ENCODE measurements around the gene SMAD5.

SMAD5 gene

GRCh38 chr5:136157514-136157913, 24.9 kb downstream of the SMAD5 start:
- no peak for DNase-seq

GRCh38 chr5:136159457-136159856, 26.8 kb downstream of the SMAD5 start:
- peak in 1 of 2 donors; percentile 29 for DNase-seq

GRCh38 chr5:136162008-136162407, 29.4 kb downstream of the SMAD5 start:
- DNase-seq: peak; percentile 9 to 20

GRCh38 chr5:136164226-136164625, 31.6 kb downstream of the SMAD5 start:
- DNase-seq: no peak

DNA sequence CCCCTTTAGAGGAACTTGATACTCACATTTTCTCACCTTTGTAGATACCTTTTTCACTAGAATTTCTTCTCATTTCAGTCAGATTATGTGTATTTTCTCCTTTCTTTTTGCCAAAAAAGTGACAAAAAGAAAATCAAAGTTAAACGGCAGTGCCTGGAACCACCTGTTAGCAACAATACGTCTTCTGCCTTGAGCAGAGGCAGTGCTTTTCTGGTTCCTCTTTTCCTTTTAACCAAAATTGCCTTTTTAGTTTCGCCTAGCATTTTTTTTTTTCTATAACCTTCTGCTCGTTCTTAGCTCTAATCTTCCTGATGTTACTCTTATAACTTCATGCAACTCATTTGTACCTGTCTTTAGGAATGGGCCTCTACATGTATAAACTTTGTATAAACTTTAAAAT, 34.3 kb downstream of the SMAD5 start:
- no peak for DNase-seq

GRCh38 chr5:136169218-136169617, 36.6 kb downstream of the SMAD5 start:
- no peak for DNase-seq

- peak in 1 of 2 donors; percentile 82 for DNase-seq
Observed at GRCh38 chr5:136174021-136174659, 41.5 kb downstream of the SMAD5 start.

- no peak for DNase-seq
Observed at GRCh38 chr5:136182618-136183017, 50.0 kb downstream of the SMAD5 start.

DNA sequence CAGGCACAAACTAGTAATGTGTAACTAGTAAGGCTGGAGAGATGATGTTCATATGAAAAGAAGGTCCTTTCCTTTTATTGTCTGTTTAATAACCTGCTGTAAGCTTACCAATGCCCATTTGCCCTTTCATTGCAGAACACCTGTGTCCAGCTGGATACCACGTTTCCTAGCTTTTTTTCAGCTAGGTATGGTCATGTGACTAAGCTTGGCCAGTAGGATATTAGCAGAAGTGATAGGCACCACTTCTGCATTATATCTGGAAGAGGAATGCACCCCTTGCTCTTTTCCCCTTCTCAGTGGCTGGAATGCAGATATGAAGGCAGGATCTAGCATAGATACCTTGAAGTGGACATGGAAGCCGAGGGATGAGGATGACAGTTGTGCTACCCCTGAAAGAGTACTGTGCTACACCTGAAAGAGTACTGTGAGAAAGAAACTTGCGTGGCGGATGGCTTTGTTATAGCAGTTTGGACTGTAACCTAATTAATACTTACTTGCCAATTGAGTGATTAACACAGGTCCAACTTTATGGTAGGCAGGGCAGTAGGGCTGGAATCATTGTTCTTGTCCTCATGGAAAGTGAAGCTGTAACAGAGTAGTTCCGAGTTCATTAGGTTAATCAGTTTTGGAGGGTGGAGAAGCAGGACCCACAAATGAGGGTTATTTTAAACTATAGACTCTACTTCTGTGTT, 53.5 kb downstream of the SMAD5 start:
- no peak for DNase-seq

GRCh38 chr5:136186796-136187195, 54.2 kb downstream of the SMAD5 start:
- no peak for DNase-seq

GRCh38 chr5:136188859-136189258, 56.2 kb downstream of the SMAD5 start:
- no peak for DNase-seq

GRCh38 chr5:136190091-136190720, 57.6 kb downstream of the SMAD5 start:
- no peak for DNase-seq

GRCh38 chr5:136190904-136191303, 58.3 kb downstream of the SMAD5 start:
- no peak for DNase-seq

DNA sequence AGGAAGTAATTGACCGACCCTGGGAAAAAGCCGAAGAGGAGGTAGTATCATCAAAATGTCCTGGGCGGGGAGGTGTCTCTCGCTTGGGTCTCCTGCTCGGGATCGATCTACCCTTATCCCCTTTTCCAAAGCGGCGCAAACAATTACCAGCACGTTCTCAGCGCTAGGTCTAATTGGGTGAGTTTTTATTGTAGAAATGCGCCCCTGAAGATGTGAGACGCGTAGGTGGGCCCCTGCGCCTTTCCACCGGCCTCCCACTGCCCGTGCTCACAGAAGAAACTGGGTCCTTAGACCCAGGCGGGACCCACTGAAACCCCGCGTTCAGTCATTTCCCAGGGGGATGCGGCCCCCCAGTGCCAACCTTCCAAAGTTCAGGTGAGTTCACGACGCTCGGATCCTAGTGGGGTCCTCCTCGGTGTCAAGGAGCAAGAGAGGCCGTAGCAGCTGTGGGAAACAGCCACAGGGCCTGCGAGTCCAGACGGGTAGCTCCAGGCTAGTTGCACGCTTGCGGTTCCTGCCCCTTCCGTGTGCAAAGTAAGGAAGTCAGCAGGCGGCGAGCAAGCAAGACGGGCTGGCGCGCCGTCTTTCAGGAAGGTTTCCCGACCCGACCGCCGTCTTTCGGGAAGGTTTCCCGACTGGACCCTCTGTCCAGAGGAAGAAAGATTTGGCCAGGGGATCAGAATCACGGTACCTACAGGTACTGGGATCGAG, 58.8 kb downstream of the SMAD5 start:
- DNase-seq: no peak

DNA sequence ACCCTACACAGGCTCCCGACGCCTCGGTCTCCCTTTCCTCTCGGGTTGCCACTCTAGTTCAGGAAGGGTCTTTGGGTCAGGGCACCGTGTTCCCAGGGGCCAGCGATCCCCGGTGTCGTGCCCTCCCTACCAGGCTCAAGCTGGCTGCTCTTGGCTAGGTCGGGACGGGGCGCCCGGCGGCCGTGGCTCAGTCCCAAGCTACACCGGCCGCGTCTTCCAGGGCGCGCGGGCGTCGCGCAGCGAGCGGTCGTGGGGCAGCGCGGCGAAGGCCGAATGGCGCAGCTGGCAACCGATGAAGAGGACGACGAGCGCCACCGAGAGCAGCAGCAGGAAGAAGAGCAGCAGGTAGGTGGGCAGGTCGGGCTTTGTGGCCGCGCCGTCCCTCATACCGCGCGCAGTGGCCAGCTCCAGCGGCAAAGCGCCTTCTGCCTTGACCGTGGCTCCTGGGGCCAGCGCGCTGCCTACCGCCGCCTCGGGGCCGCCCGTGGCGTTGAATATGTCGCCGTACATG, 59.4 kb downstream of the SMAD5 start:
- no peak for DNase-seq

- DNase-seq: no peak
Observed at GRCh38 chr5:136192526-136193321, 60.1 kb downstream of the SMAD5 start, which contains the start of gene SMIM32. SMIM32 (minus strand) TSS chr5:136193162; CDS start chr5:136192524, 638 bp downstream.

DNA sequence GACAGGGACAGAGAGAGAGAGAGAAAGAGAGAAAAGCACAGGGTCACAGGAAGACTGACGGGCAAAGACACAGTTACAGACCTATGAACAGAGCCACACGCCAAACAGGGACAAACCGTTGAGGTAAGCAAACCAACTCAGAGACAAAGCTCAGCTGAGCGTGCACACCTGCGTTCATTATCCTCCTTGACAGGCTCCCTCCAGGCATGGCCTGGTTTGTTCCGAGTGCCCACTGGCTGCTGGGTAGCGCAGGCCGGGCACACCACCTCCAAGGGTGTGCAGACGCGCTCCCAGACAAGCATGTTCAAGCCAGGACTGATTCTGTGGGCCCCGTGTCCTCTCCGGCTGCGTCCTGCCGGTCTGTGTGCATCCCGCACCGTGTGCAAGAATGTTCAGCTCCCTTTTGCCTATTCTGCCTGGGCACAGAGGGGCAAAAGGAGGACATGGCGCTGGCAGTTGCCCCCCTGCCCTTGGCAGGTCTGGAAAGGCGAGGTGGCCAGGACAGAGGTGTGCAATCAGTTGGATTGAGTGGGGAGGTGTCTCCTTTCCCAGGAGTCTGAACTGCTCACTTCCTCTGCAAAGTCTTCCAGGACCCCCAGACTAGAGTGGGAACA, 60.8 kb downstream of the SMAD5 start:
- DNase-seq: no peak

GRCh38 chr5:136194576-136194975, 61.9 kb downstream of the SMAD5 start:
- DNase-seq: no peak

DNA sequence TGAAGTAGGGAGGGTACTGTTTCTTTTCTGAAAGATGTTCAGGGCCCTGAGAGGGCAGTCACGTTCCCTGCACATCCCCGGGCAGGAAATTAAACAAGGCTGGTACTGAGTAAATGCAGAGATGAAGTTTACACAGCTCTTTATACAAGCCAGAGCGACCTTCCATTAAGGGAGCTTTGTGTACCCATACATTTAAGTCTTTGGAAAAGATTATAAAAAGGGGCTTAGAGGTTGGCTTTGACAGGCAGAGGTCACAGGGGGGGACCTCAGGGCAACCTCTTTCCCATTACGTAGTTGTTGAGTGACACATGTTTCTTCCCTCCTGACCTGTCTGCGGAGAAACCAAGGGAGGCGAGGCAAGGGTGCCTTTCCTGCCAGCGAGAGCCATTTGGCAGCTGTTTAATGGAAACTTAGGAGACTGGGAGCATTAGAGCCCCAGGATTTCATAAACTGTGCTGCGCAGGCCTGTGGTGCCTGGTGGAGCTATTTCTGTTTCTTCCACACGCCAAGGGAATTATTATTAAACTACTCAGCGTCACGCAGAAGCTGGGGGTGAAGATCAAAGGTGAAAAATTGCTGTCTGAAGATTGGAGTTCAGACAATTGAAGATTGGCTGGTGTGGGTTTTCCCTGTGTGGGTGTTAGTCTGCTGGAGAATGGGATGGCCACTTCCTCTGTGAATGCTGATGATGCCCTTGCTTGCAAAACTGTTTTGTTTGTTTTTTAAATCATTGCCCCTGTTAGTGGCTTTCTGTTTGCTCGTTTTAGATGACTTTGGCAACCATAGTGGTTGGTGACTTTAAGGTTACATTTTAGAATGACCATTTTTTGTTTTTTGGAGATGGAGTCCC, 63.6 kb downstream of the SMAD5 start:
- DNase-seq: no peak

DNA sequence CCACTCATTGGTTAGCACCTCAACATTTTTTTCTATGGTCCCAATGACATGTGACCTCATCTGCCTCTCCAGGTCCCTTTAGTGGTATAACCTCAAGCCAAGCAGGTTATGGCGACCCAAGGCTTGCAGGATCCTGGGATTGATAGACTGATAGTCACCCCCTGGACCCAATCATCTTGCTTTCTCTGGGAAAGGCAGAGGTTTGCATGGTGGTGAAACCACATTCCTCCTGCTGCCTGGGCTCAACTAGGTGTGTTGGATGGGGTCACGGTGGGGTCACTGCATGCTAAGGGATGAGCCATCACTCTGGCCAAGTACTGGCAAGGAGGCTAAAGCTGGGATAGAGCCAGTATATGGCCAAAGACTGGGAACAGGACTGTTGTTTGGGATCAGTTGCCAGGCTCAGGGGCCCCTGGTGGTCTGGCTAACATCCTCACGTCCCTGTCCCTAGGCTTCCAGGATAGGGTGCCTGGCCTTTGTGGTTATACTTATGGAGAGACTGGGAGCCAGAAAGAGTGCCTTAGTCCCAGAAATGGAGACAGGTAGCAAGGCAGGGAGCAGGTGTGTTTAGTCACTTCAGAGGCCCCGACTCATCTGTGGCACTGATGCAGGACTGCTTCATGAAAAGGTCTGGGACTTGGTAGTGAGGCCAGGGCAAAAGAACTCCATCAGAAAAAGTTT, 65.0 kb downstream of the SMAD5 start:
- DNase-seq: no peak

Measured in hippocampal formation (tissue), 2 donors.